WTC11 (cell line): ENCODE data around the gene SMIM24. TPM values are rescaled to one million over a fixed set of nuclear protein-coding genes. Genes with fewer than 3 reads are reported as not detected.

ENCODE experiments used
- ATAC-seq: fragments of 200-7000 bp; cut with Tn5 transposase; 2 replicates; pipeline ENCODE4 v1.10.0; 2021; ENCODE audit warnings: mild to moderate bottlenecking, moderate library complexity
- CTCF ChIA-PET: fragments of 300-600 bp; sonication (Branson Sonifier 250); formaldehyde crosslinking; loops from one replicate; lab custom pipeline; 2021; ENCODE audit warnings: antibody characterized with exemption; lab: Charles Lee
- POLR2A ChIA-PET: fragments of 350-600 bp; sonication (Branson Sonifier 250); formaldehyde crosslinking; loops from one replicate; lab custom pipeline; 2021; ENCODE audit warnings: antibody characterized with exemption; lab: Charles Lee
- DNase-seq: peaks from one replicate; pipeline ENCODE4 v3.0.0; 2021; ENCODE audit warnings: low spot score
- H3K27ac Mint-ChIP-seq: 2 replicates; pipeline ENCODE4 v1.8.0; 2021; ENCODE audit warnings: mixed read lengths
- H3K27me3 Mint-ChIP-seq: 2 replicates; pipeline ENCODE4 v1.8.0; 2021; ENCODE audit warnings: low read depth, mild to moderate bottlenecking, moderate library complexity, mixed read lengths
- H3K36me3 Mint-ChIP-seq: 2 replicates; pipeline ENCODE4 v1.8.0; 2021; ENCODE audit warnings: mixed read lengths
- H3K4me1 Mint-ChIP-seq: 2 replicates; pipeline ENCODE4 v1.8.0; 2022; ENCODE audit warnings: mixed read lengths
- H3K4me3 Mint-ChIP-seq: 2 replicates; pipeline ENCODE4 v1.8.0; 2021; ENCODE audit warnings: mild to moderate bottlenecking, moderate library complexity, mixed read lengths
- H3K9me3 Mint-ChIP-seq: 2 replicates; pipeline ENCODE4 v1.8.0; 2021; ENCODE audit warnings: mixed read lengths
- AFF4 ChIP-seq: sonication (generic); formaldehyde crosslinking; IDR thresholded peaks from 2 replicates; pipeline ENCODE4 v1.8.1; 2023; ENCODE audit warnings: mild to moderate bottlenecking, missing genetic modification reagents, borderline replicate concordance
- AR ChIP-seq: fragments of 250-450 bp; sonication (Bioruptor Pico); IDR thresholded peaks from 2 replicates; pipeline ENCODE4 v1.9.0; 2021; ENCODE audit warnings: mild to moderate bottlenecking
- ATF6 ChIP-seq: sonication (generic); formaldehyde crosslinking; IDR thresholded peaks from 2 replicates; pipeline ENCODE4 v1.8.1; 2023; ENCODE audit warnings: mild to moderate bottlenecking, missing genetic modification reagents
- E2F4 ChIP-seq: sonication (generic); formaldehyde crosslinking; IDR thresholded peaks from 2 replicates; pipeline ENCODE4 v1.8.1; 2022; ENCODE audit warnings: low read depth, mild to moderate bottlenecking, moderate library complexity, missing genetic modification reagents, borderline replicate concordance
- FOXJ3 ChIP-seq: sonication (generic); formaldehyde crosslinking; IDR thresholded peaks from 2 replicates; pipeline ENCODE4 v1.9.0; 2021; ENCODE audit warnings: missing genetic modification reagents, mild to moderate bottlenecking, borderline replicate concordance
- HMGXB4 ChIP-seq: sonication (generic); formaldehyde crosslinking; IDR thresholded peaks from 2 replicates; pipeline ENCODE4 v1.8.1; 2023; ENCODE audit warnings: mild to moderate bottlenecking, moderate library complexity, missing genetic modification reagents
- MAX ChIP-seq: sonication (generic); formaldehyde crosslinking; IDR thresholded peaks from 2 replicates; pipeline ENCODE4 v1.8.0; 2022; ENCODE audit warnings: mild to moderate bottlenecking, missing genetic modification reagents
- NFE2L1 ChIP-seq: sonication (generic); formaldehyde crosslinking; IDR thresholded peaks from 2 replicates; pipeline ENCODE4 v1.8.1; 2023; ENCODE audit warnings: missing genetic modification reagents
- NR2C2 ChIP-seq: sonication (generic); formaldehyde crosslinking; IDR thresholded peaks from 2 replicates; pipeline ENCODE4 v1.8.0; 2022; ENCODE audit warnings: mild to moderate bottlenecking, missing genetic modification reagents
- PREB ChIP-seq: sonication (generic); formaldehyde crosslinking; IDR thresholded peaks from 2 replicates; pipeline ENCODE4 v1.8.1; 2022; ENCODE audit warnings: mild to moderate bottlenecking, missing genetic modification reagents, moderate library complexity, borderline replicate concordance
- USF1 ChIP-seq: sonication (generic); formaldehyde crosslinking; IDR thresholded peaks from 2 replicates; pipeline ENCODE4 v1.8.0; 2022; ENCODE audit warnings: mild to moderate bottlenecking, missing genetic modification reagents
- USF2 ChIP-seq: sonication (generic); formaldehyde crosslinking; IDR thresholded peaks from 2 replicates; pipeline ENCODE4 v1.8.1; 2023; ENCODE audit warnings: mild to moderate bottlenecking, missing genetic modification reagents, moderate library complexity
- ZMAT4 ChIP-seq: fragments of 250-450 bp; sonication (Bioruptor Pico); IDR thresholded peaks from 2 replicates; pipeline ENCODE4 v1.9.0; 2021; ENCODE audit warnings: mild to moderate bottlenecking
- ZNF263 ChIP-seq: sonication (generic); formaldehyde crosslinking; IDR thresholded peaks from 2 replicates; pipeline ENCODE4 v1.8.1; 2022; ENCODE audit warnings: low read depth, mild to moderate bottlenecking, moderate library complexity, missing genetic modification reagents
- ZNF281 ChIP-seq: sonication (generic); formaldehyde crosslinking; IDR thresholded peaks from 2 replicates; pipeline ENCODE4 v1.8.0; 2023; ENCODE audit warnings: mild to moderate bottlenecking, missing genetic modification reagents
- total RNA-seq: library from RNA; stranded (reverse); gene quantifications from 3 replicates; pipeline ENCODE4 v1.2.3, GENCODE V29; 2021

The SMIM24 gene
- total RNA-seq, 1 experiment from 2014 or later = 2.8 TPM

- peaks cover 6% of the 10 kb centered on the region; the same call in 1 of the 2 replicates for H3K27me3 Mint-ChIP-seq
- peaks cover 9% of the 10 kb centered on the region for H3K4me1 Mint-ChIP-seq
- ChIA-PET POLR2A (interaction anchor here (1.5 kb wide), 1 partner anchor 70 kb away, joined by 5 read pairs; no protein-coding TSS in a partner anchor), CTCF (interaction anchor here (0.6 to 1.4 kb wide), 3 partner anchors 51 to 1430 kb away, joined by 3 to 5 read pairs (median 4); no protein-coding TSS in a partner anchor)
- H3K27ac Mint-ChIP-seq = peak overlapping the region; percentile 99; the same call in 1 of the 2 replicates
- H3K9me3 Mint-ChIP-seq = 0 out of 2 replicates have a peak, but pooled peaks cover 6% of the 10 kb centered on the region
- no peaks in the 10 kb centered on the region for H3K36me3 Mint-ChIP-seq
- peak overlapping the region; percentile 96 for H3K4me3 Mint-ChIP-seq
- DNase-seq (no peak), ATAC-seq (no peak)
- TF ChIP-seq FOXJ3 (no peak), USF1 (no peak), ATF6 (CRISPR knock-in tag) (no peak), AFF4 (no peak), NR2C2 (CRISPR knock-in tag) (no peak), HMGXB4 (CRISPR knock-in tag) (no peak), USF2 (CRISPR knock-in tag) (no peak), PREB (CRISPR knock-in tag) (no peak), ZNF263 (no peak), NFE2L1 (no peak), MAX (CRISPR knock-in tag) (no peak), AR (CRISPR knock-in tag) (no peak), ZMAT4 (CRISPR knock-in tag) (no peak), E2F4 (CRISPR knock-in tag) (no peak), ZNF281 (CRISPR knock-in tag) (no peak)
Observed at GRCh38 chr19:3433805-3434540, 46.4 kb downstream of the SMIM24 start.
